ENCODE measurements around the gene ZNF638. TPM values are rescaled to one million over a fixed set of nuclear protein-coding genes. Genes with fewer than 3 reads are reported as not detected.

ZNF638 gene
- 88.7 and 111 TPM in 2 replicates for total RNA-seq

GRCh38 chr2:71331581-71332434 lies at the start of gene ZNF638:
TSS of gene ZNF638 (plus strand) at chr2:71331782. CDS start at chr2:71348955, 17,173 bp downstream.

GRCh38 chr2:71453404-71454220 lies 122.0 kb downstream of the ZNF638 start, which contains the start of gene DYSF:
TSS of gene DYSF (plus strand) at chr2:71453561.

Other genes with a start within 250 kb of the ZNF638 start
- gene MCEE, start 201.6 kb upstream of the ZNF638 start, total RNA-seq: 15.1 and 23.0 TPM in 2 replicates
- 13.6 and 15.2 TPM in 2 replicates for gene MPHOSPH10, start 201.1 kb upstream of the ZNF638 start, total RNA-seq
- gene PAIP2B, start 104.7 kb upstream of the ZNF638 start, total RNA-seq: 0.36 and 0.65 TPM in 2 replicates
- 2.3 TPM in 2 replicates for gene DYSF, start 121.8 kb downstream of the ZNF638 start, total RNA-seq

Data from smooth muscle cell of the pulmonary artery (primary cell).